ENCODE results near the gene LRIT1.

DNA sequence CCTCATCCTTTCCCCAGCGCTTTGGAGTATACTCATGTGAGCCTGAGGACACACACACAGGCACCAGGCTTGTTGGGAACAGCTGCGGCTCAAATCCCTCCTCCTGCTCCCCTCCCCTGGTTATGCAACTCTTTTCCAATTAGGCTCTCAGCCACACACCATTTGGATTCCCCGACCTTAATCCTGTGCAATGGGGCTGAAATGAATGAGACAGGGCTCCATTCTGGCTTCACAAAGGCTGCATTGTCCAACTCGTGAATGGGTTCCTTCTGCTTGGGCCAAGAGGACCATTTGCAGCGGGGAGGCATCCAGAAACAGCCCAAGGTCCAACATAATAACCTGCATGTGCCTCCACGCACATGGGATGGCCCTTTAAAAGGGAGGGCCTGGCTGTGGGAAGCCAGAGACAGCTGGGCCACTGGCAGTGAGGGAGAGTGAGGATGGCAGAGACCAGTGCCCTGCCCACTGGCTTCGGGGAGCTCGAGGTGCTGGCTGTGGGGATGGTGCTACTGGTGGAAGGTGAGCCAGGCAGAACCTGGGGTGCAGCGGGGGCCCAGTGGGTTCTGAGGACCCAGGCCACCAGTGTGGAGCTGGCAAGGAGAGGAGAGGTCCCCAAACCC lies 3.4 kb upstream of the LRIT1 start, which contains the start of gene RGR:
- no peak for TF ChIP-seq GATA2 (IDR thresholded peaks at IDR 0.05; ENCODE audit: low read depth, low read length)
- TF ChIP-seq GATA3 (IDR thresholded peaks at IDR 0.05; ENCODE audit: low read depth, low read length) = no peak
